Astrocyte of the spinal cord (primary cell): ENCODE measurements around the gene ELK1.

Source experiments
- DNase-seq: peaks from one replicate; pipeline ENCODE4 v3.0.0; 2011; ENCODE audit warnings: low read depth, low spot score
- H3K4me3 ChIP-seq: 2 replicates; pipeline ENCODE4 v1.5.1; 2011; ENCODE audit warnings: low read depth, mild to moderate bottlenecking, low read length, moderate library complexity
- in situ Hi-C: cut with HindIII; loops from 2 replicates; pipeline ENCODE4 v1.10.0; 2017; ENCODE audit warnings: low sequenced_read_pairs
- TF ChIP-seq, protein P1 (sequence below): IDR thresholded peaks from 2 replicates; pipeline ENCODE4 v1.5.1; 2012; ENCODE audit warnings: low read depth, mild to moderate bottlenecking, low read length, inconsistent platforms

The ELK1 gene

DNA sequence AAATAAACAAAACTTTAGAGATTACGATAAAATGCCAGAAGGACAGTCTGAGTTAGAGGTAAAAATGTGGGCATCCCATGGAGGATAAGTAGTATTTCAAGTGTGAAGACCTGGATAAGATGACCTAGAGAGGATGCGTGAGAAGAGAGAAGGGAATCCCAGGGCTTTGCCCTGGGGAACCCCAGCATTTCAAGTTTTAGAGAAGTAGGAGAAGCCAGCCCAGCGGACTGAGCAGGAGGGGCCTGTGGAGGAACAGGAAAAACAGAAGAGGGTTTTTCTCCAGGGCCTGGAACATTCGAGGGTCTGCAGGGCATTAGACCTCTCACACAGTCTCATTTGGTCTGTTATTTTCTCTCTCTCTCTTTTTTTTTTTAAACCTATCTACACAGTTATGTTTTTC is 17.7 kb downstream of the ELK1 start:
- in situ Hi-C loops, result no loop called here
- DNase-seq, result no peak
- H3K4me3 ChIP-seq, result no peak overlapping the region
- TF ChIP-seq, protein P1, sequence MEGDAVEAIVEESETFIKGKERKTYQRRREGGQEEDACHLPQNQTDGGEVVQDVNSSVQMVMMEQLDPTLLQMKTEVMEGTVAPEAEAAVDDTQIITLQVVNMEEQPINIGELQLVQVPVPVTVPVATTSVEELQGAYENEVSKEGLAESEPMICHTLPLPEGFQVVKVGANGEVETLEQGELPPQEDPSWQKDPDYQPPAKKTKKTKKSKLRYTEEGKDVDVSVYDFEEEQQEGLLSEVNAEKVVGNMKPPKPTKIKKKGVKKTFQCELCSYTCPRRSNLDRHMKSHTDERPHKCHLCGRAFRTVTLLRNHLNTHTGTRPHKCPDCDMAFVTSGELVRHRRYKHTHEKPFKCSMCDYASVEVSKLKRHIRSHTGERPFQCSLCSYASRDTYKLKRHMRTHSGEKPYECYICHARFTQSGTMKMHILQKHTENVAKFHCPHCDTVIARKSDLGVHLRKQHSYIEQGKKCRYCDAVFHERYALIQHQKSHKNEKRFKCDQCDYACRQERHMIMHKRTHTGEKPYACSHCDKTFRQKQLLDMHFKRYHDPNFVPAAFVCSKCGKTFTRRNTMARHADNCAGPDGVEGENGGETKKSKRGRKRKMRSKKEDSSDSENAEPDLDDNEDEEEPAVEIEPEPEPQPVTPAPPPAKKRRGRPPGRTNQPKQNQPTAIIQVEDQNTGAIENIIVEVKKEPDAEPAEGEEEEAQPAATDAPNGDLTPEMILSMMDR, result no peak

DNA sequence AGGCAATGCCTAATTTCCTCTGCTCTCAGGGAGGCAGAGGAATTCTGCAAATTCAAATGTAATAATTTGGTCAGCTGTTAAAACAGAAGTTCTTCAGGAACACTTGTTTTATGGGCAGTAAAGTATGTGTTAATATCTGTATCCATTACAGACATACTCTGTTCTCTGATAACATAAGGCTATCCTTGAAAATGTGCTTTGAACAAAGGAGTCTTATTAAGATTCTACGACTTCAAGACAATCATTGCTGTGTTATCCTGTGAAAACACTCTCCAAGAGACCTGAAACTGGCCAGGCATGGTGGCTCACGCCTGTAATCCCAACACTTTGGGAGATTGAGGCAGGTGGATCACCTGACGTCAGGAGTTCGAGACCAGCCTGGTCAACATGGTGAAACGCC is 18.7 kb downstream of the ELK1 start:
- H3K4me3 ChIP-seq, result no peak overlapping the region
- in situ Hi-C loops, result no loop called here
- TF ChIP-seq, protein P1, result no peak
- DNase-seq, result no peak

DNA sequence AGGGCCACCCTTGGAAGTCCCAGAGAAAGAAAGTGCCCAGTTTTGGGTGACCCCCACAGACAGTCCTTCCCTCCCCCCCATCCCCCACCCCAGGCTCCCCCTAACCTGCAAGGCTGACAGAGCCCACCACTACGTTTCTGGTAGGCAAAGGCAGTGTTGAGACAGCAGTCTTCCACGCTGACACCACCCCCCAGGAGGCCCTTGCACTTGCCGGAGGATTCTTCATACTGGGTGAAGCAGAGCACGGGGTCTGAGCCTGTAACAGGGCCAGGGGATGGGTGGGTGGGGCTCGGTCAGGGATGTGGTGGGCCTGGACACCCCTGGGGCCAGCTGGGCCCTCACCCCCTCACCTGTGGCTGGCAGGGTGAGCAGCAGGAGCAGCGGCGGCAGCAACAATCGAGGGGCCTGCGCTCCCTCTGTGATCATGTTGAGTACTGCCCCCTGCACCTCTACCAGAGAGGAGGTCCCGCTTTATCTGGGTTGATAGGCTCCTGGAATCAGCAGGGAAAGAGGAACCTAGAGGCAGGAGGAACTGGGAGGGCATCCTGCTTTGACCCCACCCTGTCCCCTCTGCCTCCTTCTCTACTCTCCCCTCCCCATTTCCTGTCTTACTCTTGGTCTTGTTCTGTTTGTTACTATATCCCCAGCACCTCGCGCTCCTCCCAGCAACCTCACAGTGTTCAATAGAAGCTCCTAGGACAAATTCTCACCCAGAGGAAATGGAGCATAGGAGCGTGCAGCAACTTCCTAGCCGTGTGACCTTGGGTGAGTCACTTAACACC is 20.8 kb downstream of the ELK1 start, which contains the start of gene CFP:
Gene CFP, minus strand, starts transcription at position 512 of the 782 bp plus-strand sequence. Its CDS starts 86 bp downstream, at position 426.
- no peak for DNase-seq
- H3K4me3 ChIP-seq, result no peak within 1 kb of the TSS

DNA sequence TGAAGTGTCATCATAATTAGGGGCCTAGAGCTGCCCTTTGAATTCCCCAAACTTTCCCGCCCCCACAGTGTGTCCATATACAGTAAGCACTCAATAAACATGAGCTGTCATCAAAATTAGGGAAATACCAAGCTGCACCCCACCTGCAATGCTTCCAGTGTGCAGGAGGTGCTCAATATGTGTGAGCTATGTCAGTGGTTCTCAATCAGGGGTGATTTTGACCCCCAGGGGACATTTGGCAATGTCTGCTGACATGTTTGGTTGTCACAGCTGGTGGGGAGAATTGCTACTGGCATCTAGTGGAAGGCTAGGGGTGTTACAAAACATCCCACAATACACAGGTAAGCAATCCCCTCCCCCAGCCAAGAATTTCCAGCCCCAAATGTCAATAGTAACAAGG is 21.4 kb downstream of the ELK1 start:
- H3K4me3 ChIP-seq, result no peak overlapping the region
- in situ Hi-C loops, result no loop called here
- no peak for DNase-seq
- TF ChIP-seq, protein P1, result no peak

More for the DNA sequence above, 20.8 kb downstream of the ELK1 start, which contains the start of gene CFP:
- in situ Hi-C loops, result no loop called here
- TF ChIP-seq, protein P1, result no peak

DNA sequence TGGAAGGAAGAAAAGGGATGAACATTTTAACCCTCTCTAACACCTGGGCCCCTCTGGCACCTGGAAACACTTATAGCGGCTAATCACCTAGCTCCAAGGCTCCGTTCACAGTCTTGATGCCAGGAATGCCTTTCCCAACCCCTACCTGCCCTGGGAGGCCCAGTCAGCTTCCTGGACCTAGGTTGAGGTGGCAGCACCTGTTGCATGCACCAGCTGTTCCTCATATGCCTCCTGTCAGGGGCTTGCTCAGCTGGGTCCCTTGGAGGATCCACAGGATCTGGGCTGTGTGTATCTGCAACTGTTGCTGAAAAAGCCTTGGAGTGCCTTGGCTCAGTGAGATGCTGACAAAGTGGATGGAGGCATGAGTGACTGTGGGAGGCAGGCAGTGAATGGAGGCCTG is 25.0 kb downstream of the ELK1 start:
- H3K4me3 ChIP-seq, result no peak overlapping the region
- no peak for DNase-seq
- TF ChIP-seq, protein P1, result no peak
- in situ Hi-C loops, result no loop called here

DNA sequence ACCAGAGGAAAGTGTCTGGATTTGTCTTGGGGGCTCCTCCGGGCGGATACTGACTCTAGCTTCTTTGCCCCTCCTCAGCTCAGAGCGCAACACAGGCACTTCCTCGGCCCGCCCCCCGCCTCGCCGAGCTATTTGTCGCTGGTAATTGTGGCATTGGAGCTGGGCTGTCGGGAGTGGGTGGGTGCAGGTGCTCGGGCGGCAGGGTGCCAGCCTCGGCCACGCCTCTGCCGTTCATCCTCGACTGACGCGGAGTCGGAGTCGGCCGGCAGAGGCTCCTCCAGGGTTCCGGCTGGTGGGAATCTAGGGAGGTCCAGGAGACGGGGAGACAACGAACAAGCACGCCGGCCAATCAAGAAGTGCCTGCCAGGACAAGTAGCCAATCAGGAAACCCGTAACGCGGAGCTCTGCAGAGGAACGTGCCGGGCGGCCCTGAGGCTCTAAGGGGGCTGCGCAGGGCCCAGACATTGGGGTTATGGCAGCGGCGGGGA is 26.8 kb downstream of the ELK1 start:
- in situ Hi-C loops, result no loop called here

More for the DNA sequence above, 26.8 kb downstream of the ELK1 start:
- TF ChIP-seq, protein P1, result no peak
- peak overlapping the region; percentile 22 for H3K4me3 ChIP-seq
- peak; percentile 68 for DNase-seq
